Memory B cell (primary cell): Measurements from ENCODE around the gene CXCL10.
A peak's percentile ranks its signal among the peaks of the same experiment; 100 is the strongest.
"Not testable (repeated sequence)": the region's sequence is repeated elsewhere in the genome, so short reads cannot be mapped to it uniquely, and the experiment has no call there.

Source experiments
- ATAC-seq: fragments of 150-1000 bp; cut with Tn5 transposase; 2 replicates; pipeline ENCODE4 v1.10.0; 2021; ENCODE audit warnings: low read depth, mild to moderate bottlenecking, moderate library complexity
- DNase-seq, 2 donors: peaks; one replicate each; pipeline ENCODE4 v3.0.0; 2022; ENCODE audit warnings: low spot score in 2 of 2
- H3K27ac Mint-ChIP-seq: one replicate; pipeline ENCODE4 v1.8.0; 2022; ENCODE audit warnings: mild to moderate bottlenecking, moderate library complexity, mixed read lengths
- H3K27me3 Mint-ChIP-seq: one replicate; pipeline ENCODE4 v1.8.0; 2022; ENCODE audit warnings: mixed read lengths
- H3K36me3 Mint-ChIP-seq: one replicate; pipeline ENCODE4 v1.8.0; 2022; ENCODE audit warnings: mild to moderate bottlenecking, mixed read lengths
- H3K4me1 Mint-ChIP-seq: one replicate; pipeline ENCODE4 v1.8.0; 2022; ENCODE audit warnings: mixed read lengths
- H3K4me3 Mint-ChIP-seq: one replicate; pipeline ENCODE4 v1.8.0; 2022; ENCODE audit warnings: mild to moderate bottlenecking, moderate library complexity, mixed read lengths
- H3K9me3 Mint-ChIP-seq: one replicate; pipeline ENCODE4 v1.8.0; 2022; ENCODE audit warnings: mixed read lengths

The CXCL10 gene

DNA sequence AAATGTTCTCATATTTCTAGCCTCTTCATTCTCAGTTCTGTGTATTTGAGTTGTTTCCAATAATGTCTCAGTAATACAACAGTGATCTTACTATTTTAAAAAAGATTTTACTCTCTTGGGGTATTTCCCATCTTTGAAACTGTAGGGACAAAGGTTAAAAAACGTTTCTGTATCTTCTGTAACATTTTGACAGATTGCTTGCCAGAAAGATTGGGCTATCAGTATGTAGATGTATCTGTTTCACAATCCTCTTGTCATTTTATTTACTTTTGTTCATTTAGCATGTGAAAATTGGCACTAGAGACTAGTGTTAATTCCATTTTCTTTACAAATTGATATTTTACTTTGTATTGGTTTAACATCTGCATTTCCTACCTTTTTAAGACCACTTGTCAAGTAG is 9.8 kb downstream of the CXCL10 start:
- no peak overlapping the region for H3K4me3 Mint-ChIP-seq
- H3K27ac Mint-ChIP-seq, result no peak overlapping the region
- no peaks in the 10 kb centered on the region for H3K9me3 Mint-ChIP-seq
- H3K4me1 Mint-ChIP-seq, result peaks cover 26% of the 10 kb centered on the region
- H3K36me3 Mint-ChIP-seq, result no peaks in the 10 kb centered on the region
- DNase-seq, result no peak
- ATAC-seq, result no peak
- H3K27me3 Mint-ChIP-seq, result no peaks in the 10 kb centered on the region

DNA sequence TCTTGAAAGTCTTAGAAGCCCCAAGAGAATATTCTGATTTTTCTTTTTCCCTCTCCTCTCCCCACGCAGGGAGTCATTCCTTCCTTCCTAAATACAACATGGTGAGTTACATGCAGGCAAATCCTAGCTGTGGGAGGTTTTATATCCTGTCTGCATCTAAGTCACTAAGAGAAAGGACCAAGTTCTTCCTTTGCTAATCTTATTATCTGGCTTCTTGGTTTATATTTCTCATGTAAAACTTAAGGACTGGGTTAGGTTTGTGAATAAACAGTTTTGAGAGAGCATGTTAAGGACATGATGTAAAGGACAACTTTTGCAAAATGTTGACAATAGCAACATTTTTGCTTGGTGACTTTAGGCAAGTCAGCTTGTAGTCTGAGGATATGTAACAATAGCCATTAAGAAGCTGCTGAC is 10.9 kb downstream of the CXCL10 start:
- ATAC-seq (no peak), DNase-seq (no peak)
- H3K9me3 Mint-ChIP-seq, result no peaks in the 10 kb centered on the region
- peak overlapping the region; percentile 46 for H3K27ac Mint-ChIP-seq
- peaks cover 26% of the 10 kb centered on the region for H3K4me1 Mint-ChIP-seq
- peak overlapping the region; percentile 51 for H3K4me3 Mint-ChIP-seq
- no peaks in the 10 kb centered on the region for H3K27me3 Mint-ChIP-seq
- no peaks in the 10 kb centered on the region for H3K36me3 Mint-ChIP-seq

DNA sequence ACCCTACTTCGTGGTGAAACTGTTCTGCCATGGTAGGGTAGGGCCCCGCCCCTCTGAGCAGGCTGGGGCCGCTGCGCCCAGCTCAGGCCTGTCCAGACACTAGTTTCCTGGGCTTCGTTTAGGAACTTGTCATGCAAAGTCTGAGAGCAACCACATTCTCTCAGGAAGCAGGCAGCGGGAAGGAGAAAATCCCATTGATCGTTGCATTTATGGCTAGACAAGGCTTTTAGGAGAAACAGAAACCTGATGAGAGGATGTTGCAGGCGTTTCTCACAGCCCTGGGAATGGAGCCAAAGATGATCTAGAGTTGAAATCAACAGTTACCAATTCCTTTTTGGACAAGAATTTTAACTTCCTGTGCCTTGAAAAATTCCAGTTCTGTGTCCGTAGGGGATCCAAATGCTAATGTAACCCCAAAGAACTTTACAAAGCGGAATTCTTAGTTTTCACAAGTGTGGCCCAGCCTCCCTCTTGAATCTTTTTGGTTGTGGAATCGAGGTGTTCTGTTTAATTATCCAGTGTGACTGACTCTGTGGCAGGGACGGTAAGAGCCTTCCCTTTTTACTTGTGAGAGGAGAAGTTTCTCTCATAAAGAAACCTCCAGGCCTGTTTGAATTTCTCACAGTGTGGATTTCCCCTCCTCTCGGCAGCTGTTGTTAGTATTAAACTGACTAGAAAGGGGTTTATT is 11.5 kb downstream of the CXCL10 start:
- ATAC-seq (peak; percentile 69), DNase-seq (no peak)
- H3K27ac Mint-ChIP-seq, result peak overlapping the region; percentile 46
- peaks cover 26% of the 10 kb centered on the region for H3K4me1 Mint-ChIP-seq
- H3K36me3 Mint-ChIP-seq, result no peaks in the 10 kb centered on the region
- no peaks in the 10 kb centered on the region for H3K9me3 Mint-ChIP-seq
- H3K4me3 Mint-ChIP-seq, result peak overlapping the region; percentile 67
- H3K27me3 Mint-ChIP-seq, result no peaks in the 10 kb centered on the region

DNA sequence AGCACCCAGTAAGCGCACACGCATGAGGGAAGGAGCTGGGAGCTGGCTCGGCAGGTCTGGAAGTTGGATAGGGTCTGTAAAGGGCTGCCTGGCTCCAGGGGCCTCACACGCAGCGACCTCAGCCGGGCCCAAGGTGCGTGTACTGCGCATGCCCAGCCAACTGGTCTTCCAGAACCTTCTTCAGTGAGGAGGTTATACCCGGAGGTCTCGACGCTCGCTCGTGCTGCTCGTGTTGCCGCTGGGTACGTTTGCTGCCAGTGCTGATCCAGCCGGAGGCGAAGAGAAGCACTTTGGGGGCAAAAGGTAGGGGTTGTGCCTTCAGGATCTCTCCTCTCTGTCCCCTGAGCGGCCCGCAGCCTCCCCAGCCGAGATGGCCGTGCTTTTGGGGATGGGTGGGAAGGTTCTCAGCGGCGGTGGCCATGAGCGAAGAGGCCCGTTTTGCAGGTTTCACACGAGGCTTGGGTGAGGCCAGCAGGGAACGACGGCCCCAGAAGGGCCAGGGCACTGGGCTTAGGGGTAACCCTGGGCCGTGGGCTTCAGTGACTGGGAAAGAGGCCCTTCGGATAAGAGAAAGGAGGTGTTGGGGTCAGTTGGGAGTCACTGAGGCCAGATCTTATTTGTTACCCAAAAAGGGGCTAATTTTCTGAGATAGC is 12.2 kb downstream of the CXCL10 start:
- no peak overlapping the region for H3K27ac Mint-ChIP-seq
- ATAC-seq (no peak), DNase-seq (no peak)
- H3K27me3 Mint-ChIP-seq, result no peaks in the 10 kb centered on the region
- H3K9me3 Mint-ChIP-seq, result no peaks in the 10 kb centered on the region
- peak overlapping the region; percentile 67 for H3K4me3 Mint-ChIP-seq
- no peaks in the 10 kb centered on the region for H3K36me3 Mint-ChIP-seq
- H3K4me1 Mint-ChIP-seq, result peaks cover 24% of the 10 kb centered on the region

DNA sequence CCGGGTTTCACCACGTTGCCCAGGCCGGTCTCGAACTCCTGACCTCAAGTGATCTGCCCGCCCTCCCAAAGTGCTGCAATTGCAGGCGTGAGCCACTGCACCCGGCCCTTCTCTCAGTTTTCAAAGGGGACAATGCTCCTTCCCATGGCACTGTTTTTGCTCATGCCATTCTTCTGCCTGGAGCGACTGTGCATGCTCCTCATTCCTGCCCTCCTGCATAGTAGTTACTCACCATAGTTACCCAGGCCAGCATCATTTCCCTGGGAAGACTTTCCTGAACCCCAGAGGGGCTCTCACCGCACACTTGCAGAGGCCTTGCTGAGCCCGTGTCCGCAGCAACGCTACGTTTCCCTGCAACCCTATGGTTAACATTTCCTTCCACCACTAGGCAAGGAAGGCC is 12.7 kb downstream of the CXCL10 start:
- ATAC-seq, result no peak
- Mint-ChIP-seq H3K4me3 (no peak overlapping the region), H3K4me1 (peaks cover 24% of the 10 kb centered on the region), H3K36me3 (no peaks in the 10 kb centered on the region), H3K9me3 (no peaks in the 10 kb centered on the region), H3K27ac (no peak overlapping the region), H3K27me3 (no peaks in the 10 kb centered on the region)
- DNase-seq, result no peak

DNA sequence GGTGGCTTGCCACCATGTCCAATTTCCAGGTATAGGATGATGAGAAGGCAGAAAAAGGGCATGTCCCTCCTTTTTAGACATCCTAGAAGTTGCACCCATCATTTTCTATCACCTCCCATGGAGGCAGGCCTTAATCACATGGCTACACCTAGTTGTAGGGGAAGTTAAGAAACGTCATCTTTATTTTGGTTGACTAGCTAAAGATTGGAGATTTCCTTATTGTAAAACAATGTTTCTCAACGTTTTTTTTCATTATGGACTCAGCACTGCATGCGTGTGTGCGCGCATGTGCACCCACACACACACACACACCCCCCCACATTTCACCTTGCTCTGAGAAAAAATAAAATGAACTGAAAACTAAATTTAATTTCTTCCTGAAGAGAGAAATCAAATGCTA is 14.0 kb downstream of the CXCL10 start:
- H3K27ac Mint-ChIP-seq, result no peak overlapping the region
- H3K27me3 Mint-ChIP-seq, result no peaks in the 10 kb centered on the region
- peaks cover 16% of the 10 kb centered on the region for H3K4me1 Mint-ChIP-seq
- no peaks in the 10 kb centered on the region for H3K9me3 Mint-ChIP-seq
- no peak overlapping the region for H3K4me3 Mint-ChIP-seq
- ATAC-seq, result no peak
- DNase-seq, result no peak
- H3K36me3 Mint-ChIP-seq, result no peaks in the 10 kb centered on the region

DNA sequence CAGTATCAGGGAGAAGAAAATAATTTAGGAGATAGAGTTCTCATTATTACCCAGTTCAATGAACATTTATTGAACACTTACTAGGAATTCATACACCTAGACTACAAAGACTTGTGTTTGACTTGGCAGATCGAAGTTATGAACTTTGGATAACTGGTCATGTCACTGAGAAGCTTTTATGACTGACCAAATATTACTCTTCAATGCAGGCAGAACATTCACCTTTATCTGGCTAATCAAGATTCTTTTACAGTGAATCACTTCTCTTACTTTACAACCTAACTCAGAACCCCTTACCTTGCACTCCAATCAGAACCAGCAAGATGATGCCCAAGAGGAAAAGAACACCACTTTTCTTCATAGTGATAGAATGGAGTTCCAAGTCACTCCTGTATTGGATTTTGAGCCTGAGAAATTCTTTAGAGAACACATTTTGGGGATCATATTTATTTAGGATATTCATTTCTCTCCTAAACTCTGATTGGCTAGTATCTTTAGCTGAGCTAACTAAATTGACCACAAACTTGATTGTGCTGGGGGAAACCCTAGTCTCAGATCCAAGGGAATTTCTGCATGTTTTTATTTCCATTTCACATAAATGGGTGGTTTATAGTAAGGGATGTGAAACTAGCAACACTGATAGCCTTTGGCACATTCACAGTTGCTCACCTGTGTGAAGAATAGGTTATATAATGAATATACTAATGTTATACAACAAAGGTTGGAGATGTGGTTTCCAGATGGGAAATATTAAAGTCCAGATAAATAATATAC is 16.0 kb downstream of the CXCL10 start, which contains the start of gene CXCL9:
CXCL9 (minus strand) TSS at position 421 of the 774 bp plus-strand sequence; CDS start at position 361, 60 bp downstream.
- no peaks in the 10 kb centered on the region for H3K9me3 Mint-ChIP-seq
- H3K27ac Mint-ChIP-seq, result no peak within 1 kb of the TSS
- DNase-seq (no peak), ATAC-seq (peak; percentile 63)
- peaks cover 6% of the 10 kb centered on the region for H3K4me1 Mint-ChIP-seq
- H3K27me3 Mint-ChIP-seq, result peaks cover 3% of the 10 kb centered on the region
- H3K4me3 Mint-ChIP-seq, result no peak within 1 kb of the TSS
- H3K36me3 Mint-ChIP-seq, result no peaks in the 10 kb centered on the region

DNA sequence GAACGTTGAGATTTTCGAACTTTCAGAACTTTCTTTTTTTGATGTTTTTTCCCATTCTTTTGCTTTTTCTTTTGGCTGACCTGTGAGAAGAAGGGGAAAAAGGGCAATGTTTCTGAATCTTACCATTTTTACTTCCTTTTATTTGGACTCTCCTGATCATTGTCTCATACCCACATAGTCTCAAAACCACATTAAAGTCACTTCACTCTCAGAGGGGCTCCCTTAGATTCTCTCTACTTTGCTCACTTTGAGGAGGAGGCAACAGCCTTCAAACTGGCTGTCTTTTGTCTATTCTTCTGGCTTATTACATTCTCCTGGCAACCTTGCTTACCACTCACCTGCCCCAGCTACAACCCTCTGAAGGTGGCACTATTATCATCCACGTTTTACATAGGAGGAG is 19.7 kb downstream of the CXCL10 start:
- Mint-ChIP-seq H3K27me3 (peaks cover 3% of the 10 kb centered on the region), H3K9me3 (no peaks in the 10 kb centered on the region), H3K27ac (no peak overlapping the region), H3K4me1 (no peaks in the 10 kb centered on the region), H3K4me3 (no peak overlapping the region), H3K36me3 (no peaks in the 10 kb centered on the region)
- DNase-seq (no peak), ATAC-seq (no peak)

DNA sequence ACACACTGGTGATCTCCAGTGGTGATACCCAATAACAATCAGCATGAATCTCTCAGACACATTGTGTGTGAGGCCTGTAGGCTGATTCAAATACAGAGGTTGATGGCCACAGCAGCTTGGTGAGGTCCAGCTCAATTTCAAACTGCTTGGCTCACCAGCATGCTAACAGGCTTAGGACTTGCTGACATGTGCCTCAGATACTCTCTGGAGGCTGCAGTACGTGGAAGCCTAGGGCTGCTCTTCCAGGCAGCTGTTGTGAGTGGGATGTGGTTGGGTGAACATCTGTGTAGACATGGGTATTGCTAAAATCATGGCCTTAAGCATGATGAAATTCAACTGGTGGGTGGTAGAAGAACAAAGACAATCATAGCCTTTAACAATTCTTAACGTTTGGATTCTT is 20.3 kb downstream of the CXCL10 start:
- peaks cover 3% of the 10 kb centered on the region for H3K27me3 Mint-ChIP-seq
- H3K9me3 Mint-ChIP-seq, result no peaks in the 10 kb centered on the region
- H3K4me1 Mint-ChIP-seq, result no peaks in the 10 kb centered on the region
- no peak overlapping the region for H3K4me3 Mint-ChIP-seq
- H3K36me3 Mint-ChIP-seq, result no peaks in the 10 kb centered on the region
- no peak overlapping the region for H3K27ac Mint-ChIP-seq
- ATAC-seq (no peak), DNase-seq (no peak)

DNA sequence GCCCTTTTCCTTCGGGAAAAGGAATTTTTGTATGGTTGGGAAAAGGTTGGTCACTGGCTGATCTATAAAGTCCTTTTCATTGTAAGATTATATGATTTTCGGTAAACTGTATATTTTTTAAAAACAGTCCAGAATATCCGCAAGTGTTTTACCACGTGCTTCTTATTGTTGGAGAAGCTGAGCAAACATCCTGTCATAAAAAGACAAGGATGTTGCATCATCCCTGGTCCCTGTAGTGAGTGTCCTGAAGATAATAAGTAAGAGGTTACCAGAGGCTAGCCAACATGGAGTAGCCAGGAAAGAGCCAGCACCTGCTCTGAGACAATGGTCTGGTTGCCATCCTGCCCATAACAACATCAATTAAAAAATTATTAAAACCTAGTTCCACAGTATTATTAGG is 21.1 kb downstream of the CXCL10 start:
- ATAC-seq, result no peak
- H3K27me3 Mint-ChIP-seq, result peaks cover 3% of the 10 kb centered on the region
- no peak overlapping the region for H3K4me3 Mint-ChIP-seq
- H3K4me1 Mint-ChIP-seq, result no peaks in the 10 kb centered on the region
- no peak for DNase-seq
- H3K27ac Mint-ChIP-seq, result no peak overlapping the region
- no peaks in the 10 kb centered on the region for H3K36me3 Mint-ChIP-seq
- no peaks in the 10 kb centered on the region for H3K9me3 Mint-ChIP-seq

DNA sequence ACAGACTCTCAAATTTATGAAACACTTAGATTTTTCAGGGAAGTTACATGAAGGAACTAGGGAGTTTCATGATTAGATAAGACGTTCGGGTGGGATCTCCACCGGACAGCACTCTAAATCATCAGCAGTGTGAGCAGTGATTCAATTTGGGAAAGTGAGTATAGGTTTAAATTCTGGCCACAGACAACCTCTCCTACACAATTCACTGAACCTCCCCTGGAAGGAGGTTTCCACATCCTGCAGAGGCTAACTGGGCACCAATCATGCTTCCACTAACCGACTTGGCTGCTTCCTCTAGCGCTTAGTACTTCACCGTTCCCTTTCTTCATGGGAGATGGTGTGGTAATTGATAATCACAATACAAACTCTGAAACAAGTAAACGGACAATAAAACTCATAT is 21.6 kb downstream of the CXCL10 start:
- no peak for ATAC-seq
- Mint-ChIP-seq H3K4me3 (no peak overlapping the region), H3K27ac (no peak overlapping the region), H3K27me3 (peaks cover 3% of the 10 kb centered on the region), H3K4me1 (no peaks in the 10 kb centered on the region), H3K36me3 (no peaks in the 10 kb centered on the region), H3K9me3 (no peaks in the 10 kb centered on the region)
- no peak for DNase-seq

DNA sequence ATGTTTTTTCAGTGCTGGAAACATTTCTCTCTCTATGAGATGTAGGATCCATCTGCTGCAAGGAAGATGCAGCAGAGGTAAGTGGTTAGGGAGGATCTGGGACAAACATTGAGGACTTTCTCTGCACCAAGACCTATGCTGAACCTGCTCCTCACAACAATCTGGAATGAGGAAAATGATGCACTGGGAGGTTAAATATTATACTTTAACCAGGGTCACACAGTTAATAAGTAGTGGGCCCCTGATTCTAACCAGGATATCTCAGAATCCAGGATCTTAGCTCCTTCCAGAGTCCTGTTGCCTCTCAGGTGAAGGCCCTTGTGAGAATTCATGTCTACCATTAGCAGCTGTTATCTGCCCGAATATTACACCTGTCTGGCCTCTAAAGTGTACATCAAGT is 23.0 kb downstream of the CXCL10 start:
- no peaks in the 10 kb centered on the region for H3K9me3 Mint-ChIP-seq
- H3K27me3 Mint-ChIP-seq, result peaks cover 3% of the 10 kb centered on the region
- H3K4me1 Mint-ChIP-seq, result no peaks in the 10 kb centered on the region
- ATAC-seq (no peak), DNase-seq (no peak)
- H3K4me3 Mint-ChIP-seq, result no peak overlapping the region
- no peaks in the 10 kb centered on the region for H3K36me3 Mint-ChIP-seq
- no peak overlapping the region for H3K27ac Mint-ChIP-seq

DNA sequence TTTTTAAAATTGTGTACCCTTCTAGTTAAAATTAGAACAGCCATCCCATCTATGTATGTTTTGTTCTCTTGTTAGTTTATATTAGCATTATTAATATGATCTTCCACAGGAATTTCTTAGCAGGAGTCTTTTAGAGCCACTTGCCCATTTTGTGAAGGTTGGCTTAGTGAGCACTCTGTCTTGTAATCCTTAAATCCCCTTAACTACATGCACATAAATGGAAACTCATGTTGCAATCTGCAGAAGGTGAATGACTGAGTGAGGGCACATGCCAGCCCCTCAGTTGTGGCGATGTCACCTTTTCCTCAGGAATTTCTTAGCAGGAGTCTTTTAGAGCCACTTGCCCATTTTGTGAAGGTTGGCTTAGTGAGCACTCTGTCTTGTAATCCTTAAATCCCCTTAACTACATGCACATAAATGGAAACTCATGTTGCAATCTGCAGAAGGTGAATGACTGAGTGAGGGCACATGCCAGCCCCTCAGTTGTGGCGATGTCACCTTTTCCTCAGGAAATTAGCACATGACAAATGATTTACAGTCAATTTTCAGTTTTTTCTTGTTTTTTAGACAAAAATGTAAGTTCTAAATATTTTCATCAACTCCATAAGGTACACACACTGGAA is 24.7 kb downstream of the CXCL10 start:
- not testable (repeated sequence) for ATAC-seq, H3K27ac Mint-ChIP-seq, H3K4me1 Mint-ChIP-seq, H3K36me3 Mint-ChIP-seq, H3K9me3 Mint-ChIP-seq, H3K4me3 Mint-ChIP-seq, H3K27me3 Mint-ChIP-seq, DNase-seq

DNA sequence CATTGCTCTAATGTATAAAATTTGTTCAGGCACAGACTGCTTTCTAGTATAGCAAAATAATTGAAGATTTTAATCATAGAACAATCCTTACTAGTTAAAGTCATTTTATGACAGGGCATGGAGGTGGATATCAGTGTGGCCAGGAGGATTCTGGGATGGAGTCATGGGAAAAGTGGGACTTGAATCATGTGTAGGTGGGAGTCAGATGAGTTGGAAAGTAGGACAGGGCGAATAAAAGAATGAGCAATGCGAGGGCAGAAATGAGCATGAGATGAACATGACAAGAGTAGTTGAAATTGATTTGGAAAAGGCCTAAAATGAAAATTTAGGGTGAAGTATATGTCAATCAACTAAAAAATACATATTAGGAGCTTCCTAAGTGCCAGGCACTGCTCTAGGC is 25.4 kb downstream of the CXCL10 start:
- DNase-seq, result no peak
- no peaks in the 10 kb centered on the region for H3K36me3 Mint-ChIP-seq
- peaks cover 2% of the 10 kb centered on the region for H3K27me3 Mint-ChIP-seq
- H3K4me1 Mint-ChIP-seq, result no peaks in the 10 kb centered on the region
- no peak overlapping the region for H3K27ac Mint-ChIP-seq
- H3K9me3 Mint-ChIP-seq, result no peaks in the 10 kb centered on the region
- H3K4me3 Mint-ChIP-seq, result no peak overlapping the region
- ATAC-seq, result no peak
